Neuronal stem cell (in vitro differentiated cells): ENCODE data around the gene JMJD7.

Source experiments
- DNase-seq: peaks from one replicate; pipeline ENCODE4 v3.0.0-alpha.2; 2013; ENCODE audit warnings: low spot score
- H2AFZ ChIP-seq: one replicate; pipeline ENCODE4 v1.6.1; 2013; ENCODE audit warnings: mild to moderate bottlenecking, low read length, inconsistent platforms
- H2AK5ac ChIP-seq: 2 replicates; pipeline ENCODE4 v1.6.1; 2013; ENCODE audit warnings: low read depth, mild to moderate bottlenecking, inconsistent platforms, low read length, moderate library complexity, mixed read lengths
- H2BK120ac ChIP-seq: 2 replicates; pipeline ENCODE4 v1.6.1; 2013; ENCODE audit warnings: low read depth, mild to moderate bottlenecking, inconsistent platforms, low read length, moderate library complexity, mixed read lengths
- H2BK12ac ChIP-seq: one replicate; pipeline ENCODE4 v1.6.1; 2013; ENCODE audit warnings: low read length, inconsistent platforms
- H2BK15ac ChIP-seq: 2 replicates; pipeline ENCODE4 v1.6.1; 2013; ENCODE audit warnings: mild to moderate bottlenecking, low read length, inconsistent platforms, mixed read lengths
- H2BK5ac ChIP-seq: one replicate; pipeline ENCODE4 v1.6.1; 2013; ENCODE audit warnings: inconsistent platforms, mild to moderate bottlenecking, low read length, moderate library complexity
- H3K14ac ChIP-seq: one replicate; pipeline ENCODE4 v1.6.1; 2013; ENCODE audit warnings: low read length, inconsistent platforms
- H3K18ac ChIP-seq: 2 replicates; pipeline ENCODE4 v1.6.1; 2013; ENCODE audit warnings: low read length, inconsistent platforms
- H3K23ac ChIP-seq: 2 replicates; pipeline ENCODE4 v1.6.1; 2013; ENCODE audit warnings: low read depth, mild to moderate bottlenecking, mixed read lengths, low read length, inconsistent platforms; ENCODE audit not compliant: poor library complexity
- H3K27ac ChIP-seq: replicated peaks from 3 replicates; pipeline ENCODE4 v1.5.1; 2013; ENCODE audit warnings: low read length, inconsistent platforms
- H3K27me3 ChIP-seq, 3 experiments: 2 replicates each; pipeline ENCODE4 v1.6.1; 2013; ENCODE audit warnings: low read length in 3 of 3, mild to moderate bottlenecking in 2 of 3, inconsistent platforms in 1 of 3, low read depth in 1 of 3, mixed read lengths in 1 of 3, moderate library complexity in 1 of 3; ENCODE audit not compliant: control insufficient read depth in 3 of 3, insufficient read depth in 3 of 3
- H3K36me3 ChIP-seq, 2 donors: replicated peaks in 1 of 2; 2 replicates each; pipeline ENCODE4 v1.6.1; 2013; ENCODE audit warnings: low read length in 2 of 2; ENCODE audit not compliant: control insufficient read depth in 2 of 2, insufficient read depth in 2 of 2
- H3K4ac ChIP-seq: 2 replicates; pipeline ENCODE4 v1.6.1; 2013; ENCODE audit warnings: inconsistent platforms, mild to moderate bottlenecking, low read length, moderate library complexity
- H3K4me1 ChIP-seq, 2 donors: 1 replicate in 1 of 2; 2 replicates in 1 of 2; pipeline ENCODE4 v1.6.1; 2013; ENCODE audit warnings: low read length in 2 of 2, low read depth in 1 of 2; ENCODE audit not compliant: control insufficient read depth in 2 of 2, insufficient read depth in 1 of 2
- H3K4me2 ChIP-seq: one replicate; pipeline ENCODE4 v1.6.1; 2013; ENCODE audit warnings: mild to moderate bottlenecking, low read length, inconsistent platforms; ENCODE audit not compliant: insufficient read depth, poor library complexity, severe bottlenecking
- H3K4me3 ChIP-seq, 2 donors: 2 replicates each; pipeline ENCODE4 v1.5.1; 2013; ENCODE audit warnings: low read length in 2 of 2, mild to moderate bottlenecking in 2 of 2, inconsistent platforms in 1 of 2, moderate library complexity in 1 of 2
- H3K79me1 ChIP-seq: one replicate; pipeline ENCODE4 v1.6.1; 2013; ENCODE audit warnings: low read depth, mild to moderate bottlenecking, inconsistent platforms, low read length, moderate library complexity
- H3K9ac ChIP-seq: one replicate; pipeline ENCODE4 v1.6.1; 2013; ENCODE audit warnings: mild to moderate bottlenecking, low read depth, low read length, inconsistent platforms; ENCODE audit not compliant: poor library complexity
- H3K9me3 ChIP-seq, 2 donors: replicated peaks in 1 of 2; 2 replicates each; pipeline versions ENCODE3 to v1.6.1; 2013; ENCODE audit warnings: low read length in 2 of 2, mild to moderate bottlenecking in 2 of 2, inconsistent platforms in 1 of 2, low read depth in 1 of 2, mixed read lengths in 1 of 2, moderate library complexity in 1 of 2; ENCODE audit not compliant: control insufficient read depth in 2 of 2, insufficient read depth in 1 of 2
- H4K8ac ChIP-seq: one replicate; pipeline ENCODE4 v1.6.1; 2013; ENCODE audit warnings: low read depth, mild to moderate bottlenecking, inconsistent platforms, low read length, moderate library complexity
- H4K91ac ChIP-seq: one replicate; pipeline ENCODE4 v1.6.1; 2013; ENCODE audit warnings: low read length, low read depth, mild to moderate bottlenecking, inconsistent platforms; ENCODE audit not compliant: poor library complexity
- WGBS, 2 donors: extraction: QIAGEN DNeasy Blood & Tissue Kit; methylation state at CpG; one replicate each; pipeline ENCODE4 v1.1.7; 2013; ENCODE audit warnings: missing lambda C conversion rate in 2 of 2, mixed read lengths in 1 of 2; ENCODE audit not compliant: insufficient read length in 2 of 2, insufficient replicate concordance in 1 of 2; ENCODE audit errors: extremely low coverage in 2 of 2; 5-methylcytosine and 5-hydroxymethylcytosine counted together

The JMJD7 gene

GRCh38 chr15:41851755-41852370 lies 24.0 kb downstream of the JMJD7 start:
- Histone ChIP-seq H2AFZ (no peak overlapping the region), H3K23ac (peak overlapping the region; percentile 90), H3K4me1 (peaks cover 5 to 11% of the 10 kb centered on the region in 2 donors), H3K4me2 (no peak overlapping the region), H3K18ac (peak overlapping the region; percentile 78), H2BK12ac (no peak overlapping the region), H2BK120ac (no peak overlapping the region), H3K36me3 (peaks cover 14 to 20% of the 10 kb centered on the region in 2 donors), H2BK5ac (peak overlapping the region; percentile 62), H3K4me3 (no peak overlapping the region), H2BK15ac (peak overlapping the region; percentile 64), H3K9ac (peak overlapping the region; percentile 40), H3K4ac (no peak overlapping the region), H3K27ac (no peak overlapping the region), H2AK5ac (peak overlapping the region; percentile 19), H3K79me1 (peaks cover 2% of the 10 kb centered on the region), H4K8ac (no peak overlapping the region), H3K9me3 (no peaks in the 10 kb centered on the region), H4K91ac (no peak overlapping the region), H3K14ac (no peak overlapping the region), H3K27me3 (no peaks in the 10 kb centered on the region)
- WGBS, 2 donors, result no CpG with 5 or more reads among the region's 8 CpGs
- no peak for DNase-seq

GRCh38 chr15:41852736-41853590 lies 25.1 kb downstream of the JMJD7 start:
- no CpG with 5 or more reads among the region's 17 CpGs for WGBS, 2 donors
- Histone ChIP-seq H4K8ac (peak overlapping the region; percentile 79), H2BK120ac (no peak overlapping the region), H2AFZ (peak overlapping the region; percentile 40), H2BK5ac (peak overlapping the region; percentile 62), H3K14ac (peak overlapping the region; percentile 92), H3K4me1 (peaks cover 5 to 11% of the 10 kb centered on the region in 2 donors), H3K36me3 (peaks cover 5 to 9% of the 10 kb centered on the region in 2 donors), H3K9me3 (no peaks in the 10 kb centered on the region), H3K18ac (peak overlapping the region; percentile 78), H4K91ac (peak overlapping the region; percentile 83), H3K23ac (peak overlapping the region; percentile 70), H3K9ac (peak overlapping the region; percentile 68), H2BK12ac (no peak overlapping the region), H2AK5ac (peak overlapping the region; percentile 92), H3K27ac (no peak overlapping the region), H3K27me3 (no peaks in the 10 kb centered on the region), H3K4me3 (no peak overlapping the region), H3K4ac (peak overlapping the region; percentile 10), H3K79me1 (peaks cover 2% of the 10 kb centered on the region), H2BK15ac (peak overlapping the region; percentile 66), H3K4me2 (no peak overlapping the region)
- no peak for DNase-seq

GRCh38 chr15:41853831-41854230 lies 25.9 kb downstream of the JMJD7 start:
- H2BK15ac ChIP-seq, result peak overlapping the region; percentile 77
- H3K79me1 ChIP-seq, result peaks cover 2% of the 10 kb centered on the region
- H3K36me3 ChIP-seq, result peaks cover 0 to under 1% of the 10 kb centered on the region in 2 donors
- H3K4me2 ChIP-seq, result no peak overlapping the region
- no peak overlapping the region for H4K91ac ChIP-seq
- H3K9me3 ChIP-seq, result no peaks in the 10 kb centered on the region
- H2AFZ ChIP-seq, result no peak overlapping the region
- no peak for DNase-seq
- H3K14ac ChIP-seq, result no peak overlapping the region
- H4K8ac ChIP-seq, result no peak overlapping the region
- H2AK5ac ChIP-seq, result peak overlapping the region; percentile 92
- no peak overlapping the region for H2BK12ac ChIP-seq
- no peak overlapping the region for H3K9ac ChIP-seq
- H3K4ac ChIP-seq, result no peak overlapping the region
- no peaks in the 10 kb centered on the region for H3K27me3 ChIP-seq
- H2BK5ac ChIP-seq, result no peak overlapping the region
- H3K23ac ChIP-seq, result peak overlapping the region; percentile 70
- H3K18ac ChIP-seq, result peak overlapping the region; percentile 78
- H3K27ac ChIP-seq, result no peak overlapping the region
- no peak overlapping the region for H2BK120ac ChIP-seq
- no CpG with 5 or more reads among the region's 10 CpGs for WGBS, 2 donors
- H3K4me1 ChIP-seq, result peaks cover 5 to 11% of the 10 kb centered on the region in 2 donors
- H3K4me3 ChIP-seq, result peak overlapping the region in 1 of 2 donors; percentile 32

GRCh38 chr15:41854443-41854842 lies 26.6 kb downstream of the JMJD7 start:
- no peak overlapping the region for H3K9ac ChIP-seq
- H3K14ac ChIP-seq, result no peak overlapping the region
- no peaks in the 10 kb centered on the region for H3K9me3 ChIP-seq
- H3K18ac ChIP-seq, result peak overlapping the region; percentile 91
- H3K79me1 ChIP-seq, result peaks cover 2% of the 10 kb centered on the region
- DNase-seq, result no peak
- H3K4me3 ChIP-seq, result no peak overlapping the region
- H3K36me3 ChIP-seq, result no peaks in the 10 kb centered on the region
- H3K27ac ChIP-seq, result no peak overlapping the region
- no peak overlapping the region for H3K4ac ChIP-seq
- H2AK5ac ChIP-seq, result no peak overlapping the region
- no peak overlapping the region for H2BK15ac ChIP-seq
- H2BK120ac ChIP-seq, result no peak overlapping the region
- H3K27me3 ChIP-seq, result no peaks in the 10 kb centered on the region
- H3K4me2 ChIP-seq, result no peak overlapping the region
- H3K4me1 ChIP-seq, result peaks cover 5 to 11% of the 10 kb centered on the region in 2 donors
- H3K23ac ChIP-seq, result no peak overlapping the region
- H2BK12ac ChIP-seq, result no peak overlapping the region
- WGBS, 2 donors, result no CpG with 5 or more reads among the region's 9 CpGs
- H2AFZ ChIP-seq, result no peak overlapping the region
- no peak overlapping the region for H2BK5ac ChIP-seq
- H4K91ac ChIP-seq, result no peak overlapping the region
- no peak overlapping the region for H4K8ac ChIP-seq
